ENCODE measurements around the gene TMEM170A.
"Not testable (repeated sequence)": the region's sequence is repeated elsewhere in the genome, so short reads cannot be mapped to it uniquely, and the experiment has no call there.

Gene TMEM170A, protein sequence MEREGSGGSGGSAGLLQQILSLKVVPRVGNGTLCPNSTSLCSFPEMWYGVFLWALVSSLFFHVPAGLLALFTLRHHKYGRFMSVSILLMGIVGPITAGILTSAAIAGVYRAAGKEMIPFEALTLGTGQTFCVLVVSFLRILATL

DNA sequence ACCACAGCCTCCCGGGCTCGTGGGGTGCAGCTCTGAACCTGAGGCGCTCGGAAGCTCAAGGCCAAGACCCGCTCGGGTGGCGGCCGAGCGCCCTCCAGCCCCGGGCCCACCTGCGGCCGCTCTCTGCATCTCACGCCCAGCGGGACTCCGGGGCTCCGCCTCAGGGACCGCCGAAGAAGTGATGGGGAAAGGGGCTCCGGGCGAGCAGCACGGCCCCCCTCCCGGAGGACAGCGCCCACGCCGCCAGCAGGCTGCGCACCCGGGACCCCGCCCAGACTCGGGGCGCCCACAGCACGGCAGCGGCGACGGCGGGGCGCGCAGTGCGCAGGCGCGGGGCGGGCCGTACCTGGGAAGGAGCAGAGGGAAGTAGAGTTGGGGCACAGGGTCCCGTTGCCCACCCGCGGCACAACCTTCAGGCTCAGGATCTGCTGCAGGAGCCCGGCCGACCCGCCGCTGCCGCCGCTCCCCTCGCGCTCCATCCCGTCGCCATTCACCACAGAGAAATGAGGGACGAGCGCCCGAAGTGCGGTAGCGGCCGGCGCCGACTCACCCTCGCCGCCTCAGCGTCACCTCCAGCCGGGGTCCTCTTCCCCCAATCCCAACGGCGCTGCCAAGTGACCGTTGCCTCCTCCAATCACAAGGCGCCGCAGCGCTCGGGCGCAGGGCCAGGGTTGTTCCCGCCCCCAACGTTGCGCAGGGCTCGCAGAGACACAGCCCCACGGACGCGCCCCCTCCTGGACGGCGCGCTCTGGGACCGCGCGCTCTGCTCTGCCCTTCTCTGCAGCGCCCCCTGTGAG, at the start of gene TMEM170A:
TSS of gene TMEM170A (minus strand) at position 568 of the 797 bp plus-strand sequence. CDS start at position 479, 89 bp downstream.
- peak; percentile 99 for DNase-seq (ENCODE audit: low spot score)

DNA sequence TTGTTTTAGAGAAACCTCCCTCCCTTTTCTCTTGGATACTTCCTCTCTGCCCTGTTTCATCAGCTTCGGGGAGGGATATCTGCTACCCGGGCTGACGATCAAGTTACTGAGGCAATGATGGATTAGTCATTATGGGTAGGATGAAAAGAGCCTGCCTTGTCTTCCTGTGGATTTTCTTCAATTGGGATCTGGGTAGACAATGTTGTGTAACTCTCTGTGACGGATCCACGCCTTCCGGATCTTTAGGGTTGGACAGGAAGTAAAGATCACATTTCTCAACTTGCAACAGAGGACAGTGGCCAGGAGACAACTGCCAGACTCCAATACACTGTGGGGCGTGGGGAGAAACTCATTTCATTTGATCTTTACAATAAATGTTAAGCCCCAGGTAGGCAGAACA, 42.1 kb upstream of the TMEM170A start:
- no peak for DNase-seq (ENCODE audit: low spot score)

DNA sequence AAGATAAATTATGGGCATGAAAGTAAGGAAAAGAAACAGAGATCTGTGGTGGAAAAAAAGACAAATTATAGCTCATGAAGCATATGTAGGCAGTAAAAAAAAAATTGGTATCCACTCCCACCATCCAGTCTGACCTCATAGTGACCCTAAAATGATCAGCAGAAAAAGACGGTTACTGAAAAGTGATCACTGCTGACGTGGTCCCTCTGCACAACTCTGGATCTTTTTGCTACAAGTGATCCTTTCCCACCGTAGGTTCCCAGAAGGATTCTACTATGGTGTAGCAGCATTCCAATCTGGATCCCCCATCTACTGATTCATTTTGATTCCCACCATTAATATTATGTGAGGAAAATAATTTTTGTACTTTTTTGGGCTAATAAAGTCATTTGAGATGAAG, 41.6 kb upstream of the TMEM170A start:
- no peak for DNase-seq (ENCODE audit: low spot score)

DNA sequence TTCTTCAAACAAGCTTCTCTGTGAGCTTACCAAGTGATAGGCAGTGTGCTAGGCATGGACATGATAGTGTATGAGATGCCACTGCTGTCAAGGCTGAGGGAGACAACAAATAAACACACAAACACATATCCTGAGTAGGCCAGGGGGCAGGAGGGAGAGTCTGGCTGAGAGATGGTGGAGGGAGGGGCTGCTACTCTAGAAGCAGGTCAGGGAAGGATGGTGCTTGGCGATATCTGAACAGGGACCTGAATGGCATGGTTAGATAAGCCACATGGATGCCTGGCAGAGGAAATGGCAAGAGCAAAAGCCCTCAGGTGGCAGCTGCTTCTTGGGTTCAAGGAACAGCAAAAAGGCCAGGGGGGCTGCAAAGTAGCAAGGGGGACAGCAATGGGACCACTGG, 39.3 kb upstream of the TMEM170A start:
- DNase-seq (ENCODE audit: low spot score) = no peak

DNA sequence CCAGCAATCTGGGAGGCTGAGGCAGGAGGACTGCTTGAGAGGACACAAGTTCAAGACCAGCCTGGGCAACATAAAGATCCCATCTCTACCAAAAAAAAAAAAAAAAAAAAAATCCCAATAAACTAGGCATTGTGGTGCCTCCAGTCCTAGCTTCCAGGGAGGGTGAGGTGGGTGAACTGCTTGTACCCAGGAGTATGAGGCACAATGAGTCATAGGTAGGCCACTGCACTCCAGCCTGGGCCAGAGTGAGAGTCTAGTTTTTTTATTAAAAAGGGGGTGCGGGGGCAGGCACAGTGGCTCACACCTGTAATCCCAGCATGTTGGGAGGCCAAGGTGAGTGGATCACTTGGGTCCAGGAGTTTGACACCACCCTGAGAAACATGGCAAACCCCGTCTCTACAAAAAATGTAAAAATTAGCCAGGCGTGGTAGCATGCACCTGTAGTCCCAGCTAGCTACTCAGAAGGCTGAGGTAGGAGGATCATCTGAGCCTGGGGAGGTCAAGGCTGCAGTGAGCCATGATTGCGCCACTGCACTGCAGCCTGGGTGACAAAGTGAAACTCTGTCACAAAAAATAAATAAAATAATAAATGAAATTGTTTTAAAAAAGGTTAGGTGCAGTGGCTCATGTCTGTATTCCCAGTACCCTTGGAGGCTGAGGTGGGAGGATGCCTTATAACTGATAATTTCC, 38.6 kb upstream of the TMEM170A start:
- DNase-seq (ENCODE audit: low spot score) = no peak

DNA sequence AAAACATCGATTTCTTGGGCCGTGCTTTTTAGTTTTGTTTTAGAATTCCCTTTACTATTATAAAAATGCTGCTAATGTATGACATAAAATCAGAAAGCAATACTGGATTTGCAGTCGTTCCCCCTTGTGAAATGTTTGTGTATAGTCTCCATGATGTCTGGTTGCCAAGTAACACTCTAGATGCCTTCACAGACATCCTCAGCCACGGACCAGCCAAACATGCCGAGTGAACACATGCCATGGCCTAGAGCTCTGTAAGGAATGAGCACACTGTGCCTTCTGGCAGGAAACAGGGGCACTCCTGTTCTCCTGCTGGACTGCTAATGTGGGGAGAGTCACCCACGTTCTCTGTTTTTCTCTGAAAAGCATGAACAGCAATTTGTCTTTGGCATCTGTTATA, 37.3 kb upstream of the TMEM170A start:
- DNase-seq (ENCODE audit: low spot score) = not testable (repeated sequence)

DNA sequence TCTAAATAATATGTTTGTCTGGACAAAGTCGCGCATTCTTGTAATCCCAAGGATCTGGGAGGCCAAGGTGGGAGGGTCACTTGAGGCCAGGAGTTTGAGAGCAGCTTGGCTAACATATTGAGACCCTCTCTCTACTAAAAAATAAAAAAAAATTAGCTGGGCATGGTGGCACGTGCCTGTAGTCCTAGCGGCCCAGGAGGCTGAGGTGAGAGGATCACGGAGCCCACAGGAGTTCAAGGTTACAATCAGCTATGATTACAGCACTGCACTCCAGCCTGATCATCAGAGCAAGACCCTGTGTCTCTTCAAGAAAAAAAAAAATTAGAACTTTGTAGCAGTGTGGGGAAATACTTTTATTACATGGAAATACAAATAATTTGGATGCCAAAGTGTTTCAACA, 36.9 kb upstream of the TMEM170A start:
- DNase-seq (ENCODE audit: low spot score) = no peak

DNA sequence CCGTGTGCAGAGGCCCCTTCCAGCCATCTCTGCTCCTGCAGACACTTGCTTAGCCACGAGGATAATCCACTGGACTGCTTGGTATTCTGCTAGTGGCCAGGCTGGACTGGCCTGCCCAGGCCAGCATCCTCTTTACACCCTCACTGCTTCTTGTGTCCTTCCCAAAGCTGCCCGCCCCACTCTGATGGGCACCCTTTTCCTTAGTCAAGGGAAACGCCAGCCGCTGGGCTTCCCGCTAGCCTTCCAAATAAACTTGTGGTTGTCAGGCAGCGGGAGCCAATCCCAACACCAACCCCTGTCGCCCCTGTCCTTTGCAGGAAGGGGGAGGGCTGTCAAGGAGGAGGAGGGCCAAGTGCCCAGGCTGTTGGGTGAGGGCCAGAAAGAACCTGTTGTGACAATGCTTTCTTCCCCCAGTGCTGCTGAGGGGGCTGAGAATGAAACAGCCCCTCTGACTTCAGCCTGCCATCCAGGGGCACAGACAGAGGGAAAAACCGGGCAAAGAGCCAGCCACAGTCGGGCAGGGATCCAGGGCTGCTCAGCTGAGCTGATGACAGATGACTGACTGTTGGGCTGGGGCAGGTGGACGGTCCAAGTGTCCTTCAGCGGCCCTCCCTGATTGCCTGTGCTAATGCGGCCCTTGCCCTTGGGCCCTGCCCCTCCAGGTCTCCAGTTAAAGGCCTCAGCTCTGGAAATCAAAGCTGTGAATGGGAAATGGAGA, 34.3 kb upstream of the TMEM170A start:
- DNase-seq (ENCODE audit: low spot score) = not testable (repeated sequence)

DNA sequence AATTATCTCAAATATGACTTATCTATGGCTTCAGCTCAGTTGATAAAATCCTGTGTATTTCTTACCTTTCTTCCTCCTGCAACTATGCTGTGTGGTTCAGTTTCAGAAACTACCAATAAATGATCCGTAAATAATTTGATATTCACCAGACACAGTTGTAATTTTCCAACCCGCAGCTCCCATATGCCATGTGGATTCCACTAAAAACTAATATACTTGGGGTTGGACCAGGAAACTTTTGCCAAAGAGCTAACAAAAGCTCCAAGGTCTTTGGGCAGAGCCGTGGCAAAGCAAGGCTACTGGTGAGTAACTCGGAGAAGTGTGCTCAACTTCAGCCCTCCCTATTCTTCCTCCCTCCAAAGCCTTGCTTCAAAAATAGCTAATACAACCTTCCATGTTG, 33.1 kb upstream of the TMEM170A start:
- DNase-seq (ENCODE audit: low spot score) = no peak

DNA sequence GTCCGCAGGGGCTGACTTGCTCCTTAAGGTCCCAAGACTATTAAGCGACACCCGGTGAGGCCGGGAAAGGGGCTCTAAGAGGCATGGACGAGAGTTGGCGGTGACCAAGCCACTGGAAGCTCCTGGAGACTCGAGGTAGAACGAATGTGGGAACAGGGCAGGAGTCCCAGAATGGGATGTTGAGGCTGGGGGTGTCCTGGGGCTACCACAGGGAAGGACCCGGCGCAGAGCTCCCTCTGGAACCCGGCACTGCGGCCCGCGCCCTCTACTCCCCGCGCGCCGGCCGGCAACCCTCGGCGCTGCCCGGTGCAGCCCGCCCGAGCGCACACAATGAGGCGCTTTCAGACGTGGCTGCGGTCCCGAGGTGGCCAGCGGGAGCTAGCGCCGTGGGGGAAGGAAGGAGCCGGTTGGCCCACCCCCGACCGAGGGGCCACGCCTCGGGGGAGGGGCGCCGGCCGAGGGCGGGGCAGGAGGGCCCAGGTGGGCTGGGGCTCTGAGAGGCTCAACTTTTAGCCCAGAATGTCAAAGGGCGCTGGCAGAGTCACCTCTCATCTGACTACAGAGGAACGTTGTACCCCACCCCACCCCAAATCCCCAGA, 30.7 kb upstream of the TMEM170A start, which contains the start of gene CHST6:
TSS of gene CHST6 (minus strand) at position 366 of the 599 bp plus-strand sequence. CDS start 15,613 bp downstream, outside the sequence.
- DNase-seq (ENCODE audit: low spot score) = no peak

DNA sequence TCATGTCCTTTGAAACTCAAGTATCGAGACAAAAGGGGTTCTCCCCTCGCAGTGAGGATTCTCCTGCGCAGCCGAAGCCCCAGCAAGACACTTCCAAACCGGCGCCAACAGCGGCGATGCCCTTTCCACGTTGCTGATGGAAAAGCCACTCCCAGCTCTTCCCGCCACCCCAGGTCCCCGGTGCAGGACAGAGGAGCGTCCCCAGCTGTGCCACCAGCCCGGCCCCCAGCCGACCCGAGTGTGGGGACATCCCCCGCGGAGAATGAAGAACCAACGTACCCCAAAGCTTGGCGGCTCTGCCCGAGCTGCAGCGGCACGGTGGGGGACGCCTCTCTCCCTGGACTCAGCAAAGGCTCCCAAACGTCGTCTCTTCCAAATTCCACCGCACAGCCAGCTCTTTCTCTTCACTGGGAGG, 30.2 kb upstream of the TMEM170A start:
- no peak for DNase-seq (ENCODE audit: low spot score)

DNA sequence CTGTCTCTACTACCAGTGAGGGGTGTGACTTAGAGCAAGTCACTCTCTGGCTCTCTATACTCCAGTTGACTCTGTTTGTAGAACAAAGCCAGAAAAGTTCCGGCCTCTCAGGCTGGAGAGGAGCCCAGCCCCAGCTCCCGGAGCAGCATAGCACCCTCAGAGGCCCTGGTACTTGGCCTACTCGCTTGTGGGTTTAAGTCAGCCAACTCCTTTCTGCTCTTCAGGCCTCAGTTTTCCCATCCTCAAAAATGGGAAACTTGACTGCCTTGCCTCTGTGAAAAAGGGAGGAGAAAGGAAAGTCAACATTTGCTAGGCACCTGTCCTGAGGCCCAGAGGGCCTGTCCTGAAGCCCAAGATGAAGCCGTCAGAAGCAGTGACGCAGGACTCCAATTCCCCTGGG, 29.7 kb upstream of the TMEM170A start:
- no peak for DNase-seq (ENCODE audit: low spot score)

DNA sequence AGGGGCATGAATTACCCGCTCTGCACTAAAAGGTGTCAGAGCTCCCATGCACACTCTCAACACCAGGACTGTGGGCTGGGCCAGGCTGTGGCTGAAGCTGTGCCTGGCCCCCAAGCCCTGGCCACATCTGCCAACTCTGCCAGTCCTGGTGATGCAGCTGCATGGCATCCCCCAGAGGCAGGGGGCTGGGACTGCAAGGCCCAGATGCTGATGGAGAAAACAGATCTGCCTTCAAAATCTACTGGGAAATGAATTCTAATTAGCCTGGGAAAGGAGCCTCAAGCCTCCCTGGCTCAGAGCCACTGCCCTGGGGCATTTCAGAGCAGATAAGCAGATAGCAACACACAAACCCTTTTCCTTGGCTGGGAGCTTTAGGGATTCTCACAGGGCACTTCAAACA, 27.4 kb upstream of the TMEM170A start:
- no peak for DNase-seq (ENCODE audit: low spot score)

DNA sequence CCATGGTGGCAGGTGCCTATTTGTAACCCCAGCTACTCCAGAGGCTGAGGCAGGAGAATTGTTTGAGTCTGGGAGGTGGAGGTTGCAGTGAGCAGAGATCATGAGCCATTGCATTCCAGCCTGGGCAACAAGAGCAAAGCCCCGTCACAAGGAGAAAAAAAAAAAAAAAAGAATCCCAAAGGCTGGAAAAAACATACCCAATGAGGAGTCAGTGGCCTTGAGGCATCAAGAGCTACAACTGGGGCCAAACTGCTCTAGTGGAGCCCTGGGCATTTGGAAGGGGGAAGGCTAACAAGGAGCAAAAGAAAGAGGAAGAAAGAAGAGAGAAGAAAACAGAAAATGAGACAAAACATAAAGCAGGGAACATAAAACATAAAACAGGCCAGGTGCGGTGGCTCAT, 23.8 kb upstream of the TMEM170A start:
- DNase-seq (ENCODE audit: low spot score) = no peak

DNA sequence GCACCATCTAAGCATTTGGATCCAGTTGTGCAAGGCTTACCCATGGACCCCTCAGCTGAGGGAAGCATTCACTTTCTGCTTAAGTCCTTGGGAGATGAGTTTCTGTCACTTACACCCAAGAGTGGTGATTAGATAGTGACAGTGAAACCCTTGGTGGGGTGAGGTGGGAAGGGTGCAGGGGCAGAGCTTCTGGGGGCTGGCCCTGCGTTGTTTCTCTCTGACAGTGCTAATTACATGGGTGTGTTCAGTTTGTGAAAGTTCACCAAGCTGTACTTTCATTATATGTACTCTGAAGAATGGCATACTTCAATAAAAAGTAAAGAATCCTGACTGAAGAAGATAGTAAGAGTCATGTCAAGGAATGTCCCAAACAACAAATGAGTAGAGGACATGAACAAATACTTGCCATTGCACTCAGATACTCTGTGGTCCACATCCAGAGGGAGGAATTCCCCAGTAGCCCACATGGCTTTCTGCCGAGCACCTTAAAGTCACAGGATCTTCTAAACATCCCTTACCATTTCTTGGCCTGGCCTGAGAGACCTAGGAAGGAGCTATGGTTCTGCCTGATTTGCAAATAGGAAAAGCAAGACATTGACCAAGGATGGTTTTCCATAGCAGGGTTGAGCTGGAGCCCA, 22.3 kb upstream of the TMEM170A start:
- DNase-seq (ENCODE audit: low spot score) = no peak

DNA sequence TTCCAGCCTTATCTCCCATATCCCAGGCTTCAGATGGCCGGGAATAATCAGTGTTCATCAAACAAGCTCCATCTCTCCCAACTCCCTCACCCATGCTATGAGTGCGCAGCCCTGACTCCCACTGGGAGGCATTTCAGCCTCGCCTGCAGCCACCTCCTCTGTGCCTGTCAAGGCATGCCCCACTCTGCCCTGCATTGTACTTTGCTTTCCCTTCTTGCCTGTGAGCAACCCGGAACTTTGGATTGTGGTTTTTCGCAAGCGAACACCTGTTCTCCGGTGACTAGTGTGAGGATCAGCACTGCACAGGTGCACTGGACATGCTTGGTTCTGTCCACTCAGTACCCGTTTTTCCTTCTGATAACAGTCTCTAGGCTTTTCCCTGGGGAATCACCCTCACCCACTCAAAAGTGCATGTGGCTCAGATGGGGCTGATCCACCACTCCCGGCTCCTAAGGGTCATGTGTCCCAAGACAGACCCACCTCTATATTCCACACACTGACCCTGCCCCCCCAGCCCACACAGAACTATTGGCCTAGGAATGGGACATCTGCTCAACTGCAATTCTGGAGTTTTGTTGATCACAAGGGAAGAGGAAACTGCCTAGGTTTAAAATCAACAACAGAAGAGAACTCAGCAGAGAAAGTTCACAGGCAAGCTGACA, 21.7 kb upstream of the TMEM170A start:
- no peak for DNase-seq (ENCODE audit: low spot score)

DNA sequence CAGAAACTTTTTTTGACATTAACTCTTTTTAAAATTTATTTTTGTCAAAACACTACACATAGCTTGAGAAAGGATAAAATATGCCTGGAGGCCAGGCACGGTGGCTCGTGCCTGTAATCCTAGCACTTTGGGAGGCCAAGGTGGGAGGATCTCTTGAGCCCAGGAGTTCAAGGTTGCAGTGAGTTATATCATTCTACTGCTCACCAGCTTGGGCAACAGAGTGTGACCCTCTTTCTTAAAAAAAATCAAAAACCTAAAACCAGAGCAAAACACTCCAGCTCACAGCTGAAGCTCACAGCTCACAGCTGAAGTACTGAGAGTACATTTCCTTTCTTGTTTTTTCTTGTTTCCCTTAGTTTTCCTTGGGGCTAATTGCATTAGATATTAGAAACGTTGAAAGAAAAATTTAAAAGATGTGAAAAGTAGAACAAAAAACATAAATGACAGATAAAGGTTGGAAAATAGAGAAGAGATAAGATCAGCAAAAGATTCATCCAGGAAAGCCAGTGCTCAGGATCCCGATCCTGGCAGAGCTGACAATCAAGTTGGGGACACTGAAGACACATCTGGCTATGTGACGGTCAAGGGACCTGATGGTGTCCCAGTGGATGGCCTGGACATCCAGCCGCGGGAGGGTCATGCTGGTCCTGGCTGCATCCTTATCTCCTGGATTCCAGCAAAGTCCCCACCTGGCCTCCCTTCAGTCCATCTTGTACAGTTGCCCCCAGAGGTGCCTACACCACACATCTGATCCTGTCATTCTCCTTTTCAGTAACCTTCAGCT, 20.9 kb upstream of the TMEM170A start:
- no peak for DNase-seq (ENCODE audit: low spot score)

DNA sequence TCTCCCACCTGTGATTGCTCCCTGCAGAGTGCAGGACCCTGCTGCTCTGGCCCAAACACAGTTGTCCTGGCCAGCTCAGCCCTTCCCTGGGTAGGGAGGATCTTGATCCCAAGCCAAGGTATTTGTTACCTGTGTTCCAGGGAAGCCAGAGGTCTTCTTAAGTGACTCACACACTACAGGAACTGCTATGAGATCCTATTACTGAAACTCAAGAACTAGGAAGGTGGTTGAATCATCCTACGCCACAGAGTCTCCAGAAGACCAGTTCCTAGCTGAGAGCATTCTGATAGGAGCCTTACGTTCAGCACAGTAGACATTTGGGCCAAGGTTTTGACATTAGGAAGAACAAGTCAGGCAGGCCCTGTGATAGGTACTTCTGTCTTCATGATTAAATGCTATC, 18.7 kb upstream of the TMEM170A start:
- no peak for DNase-seq (ENCODE audit: low spot score)

DNA sequence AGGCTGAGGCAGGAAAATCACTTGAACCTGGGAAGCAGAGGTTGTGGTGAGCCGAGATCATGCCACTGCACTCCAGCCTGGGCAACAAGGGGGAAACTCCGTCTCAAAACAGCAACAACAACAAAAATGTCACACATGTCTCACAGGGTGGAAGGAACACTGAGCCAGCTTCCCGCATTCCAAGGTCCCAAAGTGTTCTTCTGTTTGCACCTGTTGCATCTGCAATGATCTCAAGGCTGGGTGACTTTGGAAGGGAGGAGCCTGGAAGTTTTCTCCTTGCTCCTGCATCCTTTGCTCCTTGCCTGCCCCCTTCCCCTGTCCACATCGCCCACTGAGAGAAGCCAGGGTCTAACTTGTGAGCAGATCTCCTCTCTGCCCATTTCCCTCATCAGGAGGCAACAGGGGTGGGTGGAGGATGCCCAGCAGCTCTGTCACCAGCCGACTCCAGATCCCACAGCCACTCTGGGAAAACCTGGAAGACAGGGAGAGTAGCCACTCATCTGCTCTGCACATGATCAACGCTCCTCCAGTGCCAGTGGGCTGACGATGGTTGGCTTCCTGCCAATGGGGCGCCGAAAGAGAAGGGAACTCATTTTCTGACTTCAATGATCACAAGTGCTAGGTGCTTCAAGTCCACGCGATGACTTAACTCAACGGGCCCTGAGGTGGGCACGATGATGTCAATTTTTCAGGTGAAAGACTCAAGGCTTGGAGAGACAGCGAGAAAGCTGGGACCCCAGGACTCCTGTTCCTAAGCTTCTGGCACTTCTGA, 18.1 kb upstream of the TMEM170A start:
- DNase-seq (ENCODE audit: low spot score) = no peak
